Transverse colon (tissue), 4 donors: Measurements from ENCODE around the gene PDPN. TPM values are rescaled to one million over a fixed set of nuclear protein-coding genes. Genes with fewer than 3 reads are reported as not detected.

Experiments used
- DNase-seq: peaks from one replicate; pipeline ENCODE4 v3.0.0-alpha.2; 2019
- H3K27ac ChIP-seq, 4 donors: fragments of 200-600 bp; sonication (generic); 2 replicates each; pipeline ENCODE4 v1.5.1; 2016 to 2018; ENCODE audit warnings: inconsistent platforms in 4 of 4
- H3K27me3 ChIP-seq: fragments of 200-600 bp; sonication (generic); 2 replicates; pipeline ENCODE4 v1.5.1; 2017; ENCODE audit warnings: inconsistent platforms
- H3K36me3 ChIP-seq, 4 donors: fragments of 200-600 bp; sonication (generic); 2 replicates each; pipeline ENCODE4 v1.5.1; 2017 to 2019; ENCODE audit warnings: inconsistent platforms in 4 of 4
- H3K4me1 ChIP-seq, 4 donors: fragments of 200-600 bp; sonication (generic); 2 replicates each; pipeline ENCODE4 v1.5.1; 2017 to 2020; ENCODE audit warnings: inconsistent platforms in 4 of 4
- H3K4me3 ChIP-seq, 4 donors: fragments of 200-600 bp; sonication (generic); 1 replicate in 1 of 4; 2 replicates in 3 of 4; pipeline versions ENCODE4 v1.5.1 to v1.6.1; 2017 to 2019; ENCODE audit warnings: inconsistent platforms in 4 of 4
- H3K9me3 ChIP-seq, 2 donors: fragments of 200-600 bp; sonication (generic); 2 replicates each; pipeline ENCODE4 v1.5.1; 2017 to 2019; ENCODE audit warnings: inconsistent platforms in 2 of 2
- CTCF ChIP-seq, 5 experiments: fragments of 200-600 bp in 3 of 5; fragments of 450-650 bp in 2 of 5; sonication (generic) in 3 of 5; IDR thresholded peaks; 1 replicate in 2 of 5; 2 replicates in 3 of 5; pipeline ENCODE4 v1.5.1; 2016 to 2017; ENCODE audit warnings: antibody characterized with exemption in 5 of 5, inconsistent platforms in 3 of 5, mild to moderate bottlenecking in 2 of 5, moderate library complexity in 1 of 5
- EP300 ChIP-seq: sonication (generic); formaldehyde crosslinking; IDR thresholded peaks from one replicate; pipeline ENCODE4 v1.6.1; 2017; ENCODE audit warnings: antibody characterized with exemption, low read depth
- POLR2A ChIP-seq: fragments of 450-650 bp; IDR thresholded peaks from one replicate; pipeline ENCODE4 v1.6.1; 2016; ENCODE audit warnings: antibody characterized with exemption, mild to moderate bottlenecking, moderate library complexity
- POLR2AphosphoS5 ChIP-seq, 3 donors: sonication (generic); formaldehyde crosslinking; IDR thresholded peaks; one replicate each; pipeline ENCODE4 v1.6.1; 2016; ENCODE audit warnings: antibody characterized with exemption in 3 of 3
- WGBS, 2 donors: methylation state at CpG; one replicate each; pipeline ENCODE4 v1.1.5; 2018; ENCODE audit warnings: low coverage in 1 of 2; 5-methylcytosine and 5-hydroxymethylcytosine counted together
- in situ Hi-C, 4 donors: fragments of 200-750 bp; cut with MboI; loops; one replicate each; pipeline versions ENCODE4 v1.15.0 to v1.15.1; 2017; ENCODE audit warnings: low sequenced_read_pairs in 3 of 4, low pct_ligation_motif_present in 1 of 4, low pct_unique_long_range_greater_than_20kb in 1 of 4
- intact Hi-C: fragments of 100-400 bp; cut with DNase I; formaldehyde crosslinking; loops from one replicate; pipeline ENCODE4 v1.15.1; 2023; ENCODE audit warnings: low total_unique reads
- total RNA-seq, 4 donors: library from RNA; depleted of rRNA; stranded (reverse); fragments of >200 nt; gene quantifications; one replicate each; pipeline ENCODE4 v1.1.0, GENCODE V29; 2016

Gene PDPN
- total RNA-seq, 4 donors from 2014 or later = 3.4 to 11.7 (median 5.6) TPM

DNA sequence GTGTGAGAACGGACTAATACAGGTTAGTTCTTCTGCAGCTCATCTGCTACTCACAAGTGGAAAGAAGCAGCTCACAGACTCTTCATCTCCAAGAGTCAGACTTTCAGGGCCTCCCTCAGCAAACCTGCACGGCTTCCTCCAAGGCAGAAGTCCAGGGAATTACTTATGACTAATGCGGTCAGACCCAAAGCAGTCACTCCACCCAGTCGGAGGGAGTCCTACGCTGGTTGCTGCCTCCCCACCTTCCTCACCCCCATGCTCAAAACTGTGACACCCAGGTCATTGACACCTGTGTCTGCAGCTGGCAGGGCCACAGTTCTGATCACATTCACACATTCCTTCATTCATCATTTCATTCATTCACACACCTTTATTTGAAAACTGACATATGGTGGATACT lies 77.9 kb downstream of the PDPN start:
- TF ChIP-seq EP300 = no peak
- TF ChIP-seq CTCF (IDR thresholded peaks at IDR 0.05) = no peak
- no peak for TF ChIP-seq POLR2AphosphoS5 (IDR thresholded peaks at IDR 0.05)
- TF ChIP-seq POLR2A = no peak
- H3K4me1 ChIP-seq = peaks cover 0 to 4% (median 0%) of the 10 kb centered on the region in 4 donors
- no peaks in the 10 kb centered on the region for H3K9me3 ChIP-seq
- in situ Hi-C loops (loop anchor here (5.0 to 25.0 kb wide), 6 partner anchors 66 to 301 kb away; no protein-coding TSS in a partner anchor), intact Hi-C loops (loop anchor here (10.0 kb wide), 1 partner anchor 153 kb away; no protein-coding TSS in a partner anchor)
- peak overlapping the region in 2 of 4 donors; percentile 30 to 35 for H3K27ac ChIP-seq
- peaks cover 7% of the 10 kb centered on the region for H3K27me3 ChIP-seq
- H3K36me3 ChIP-seq = no peaks in the 10 kb centered on the region
- H3K4me3 ChIP-seq = no peak overlapping the region
- WGBS, 2 donors = 77 to 78% methylated on average over 4 to 5 of the region's 5 CpGs
- no peak for DNase-seq

GRCh38 chr1:13662493-13662892 lies 78.9 kb downstream of the PDPN start:
- in situ Hi-C loops = loop anchor here (5.0 to 25.0 kb wide), 6 partner anchors 65 to 300 kb away; no protein-coding TSS in a partner anchor

DNA sequence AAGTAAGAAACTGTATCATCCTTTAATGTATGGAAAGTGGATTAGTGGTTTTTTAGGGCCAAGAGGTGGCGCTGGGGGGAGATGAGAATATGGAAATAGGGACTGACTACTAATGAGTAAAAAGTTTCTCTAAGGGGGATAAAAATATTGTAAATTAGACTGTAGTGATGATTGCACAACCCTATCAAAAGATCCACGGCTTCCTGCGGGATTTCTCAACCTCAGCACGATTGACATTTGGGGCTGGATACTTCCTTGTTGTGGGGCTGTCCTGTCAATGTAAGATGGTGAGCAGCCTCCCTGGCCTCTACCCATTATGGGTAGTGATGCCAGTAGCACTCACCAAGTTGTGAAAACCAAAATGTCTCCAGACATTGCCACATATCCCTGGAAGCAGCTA lies 80.3 kb downstream of the PDPN start:
- Histone ChIP-seq H3K4me3 (no peak overlapping the region), H3K27ac (no peak overlapping the region), H3K36me3 (no peaks in the 10 kb centered on the region), H3K4me1 (peaks cover 0 to 4% (median 0%) of the 10 kb centered on the region in 4 donors), H3K9me3 (no peaks in the 10 kb centered on the region), H3K27me3 (peaks cover 7% of the 10 kb centered on the region)
- DNase-seq = no peak
- intact Hi-C loops = loop anchor here (10.0 kb wide), 1 partner anchor 151 kb away; no protein-coding TSS in a partner anchor
- TF ChIP-seq CTCF (IDR thresholded peaks at IDR 0.05) (no peak), POLR2AphosphoS5 (IDR thresholded peaks at IDR 0.05) (no peak)
- in situ Hi-C loops = loop anchor here (5.0 to 25.0 kb wide), 6 partner anchors 63 to 298 kb away; no protein-coding TSS in a partner anchor
- WGBS, 2 donors = 59 to 60% methylated on average over 4 of the region's 4 CpGs

More at GRCh38 chr1:13662493-13662892, 78.9 kb downstream of the PDPN start:
- WGBS, 2 donors = 37 to 57% methylated on average over 4 of the region's 4 CpGs
- Histone ChIP-seq H3K9me3 (no peaks in the 10 kb centered on the region), H3K36me3 (no peaks in the 10 kb centered on the region), H3K4me1 (peaks cover 0 to 4% (median 0%) of the 10 kb centered on the region in 4 donors), H3K27me3 (peaks cover 7% of the 10 kb centered on the region), H3K27ac (peak overlapping the region in 3 of 4 donors; percentile 4 to 35 (median 30)), H3K4me3 (no peak overlapping the region)
- TF ChIP-seq POLR2A (no peak), EP300 (no peak), POLR2AphosphoS5 (IDR thresholded peaks at IDR 0.05) (no peak), CTCF (IDR thresholded peaks at IDR 0.05) (no peak)
- peak; percentile 14 for DNase-seq
- intact Hi-C loops = loop anchor here (10.0 kb wide), 1 partner anchor 152 kb away; no protein-coding TSS in a partner anchor

DNA sequence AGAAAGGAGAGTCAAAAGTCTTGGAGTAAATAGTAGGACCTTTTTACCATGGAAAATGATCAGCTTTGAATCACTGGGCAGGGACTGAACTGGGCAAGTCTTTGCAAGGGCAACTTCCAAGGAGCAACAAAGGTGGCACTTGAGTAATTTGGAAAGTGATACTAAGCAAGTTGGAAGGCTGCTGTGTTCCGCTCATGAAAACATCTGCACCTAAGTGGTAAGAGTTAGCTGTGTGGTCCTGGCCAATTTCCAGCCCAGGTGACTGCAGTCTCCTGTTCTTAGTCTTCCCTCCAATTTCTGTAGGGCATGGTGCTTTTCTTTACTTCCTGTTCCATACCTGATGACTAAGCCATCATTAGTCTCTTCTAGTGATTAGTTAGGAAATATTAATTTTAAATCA lies 80.8 kb downstream of the PDPN start:
- Histone ChIP-seq H3K27me3 (peaks cover 7% of the 10 kb centered on the region), H3K27ac (no peak overlapping the region), H3K36me3 (no peaks in the 10 kb centered on the region), H3K4me1 (peaks cover 0 to 4% (median 0%) of the 10 kb centered on the region in 4 donors), H3K4me3 (no peak overlapping the region), H3K9me3 (no peaks in the 10 kb centered on the region)
- intact Hi-C loops (loop anchor here (10.0 kb wide), 1 partner anchor 150 kb away; no protein-coding TSS in a partner anchor), in situ Hi-C loops (loop anchor here (5.0 to 25.0 kb wide), 6 partner anchors 63 to 298 kb away; no protein-coding TSS in a partner anchor)
- TF ChIP-seq EP300 (no peak), POLR2AphosphoS5 (IDR thresholded peaks at IDR 0.05) (no peak), CTCF (IDR thresholded peaks at IDR 0.05) (no peak)
- 63 to 67% methylated on average over 1 of the region's 1 CpG for WGBS, 2 donors
- DNase-seq = no peak
